ENCODE results near the gene POP4.

POP4 gene

DNA sequence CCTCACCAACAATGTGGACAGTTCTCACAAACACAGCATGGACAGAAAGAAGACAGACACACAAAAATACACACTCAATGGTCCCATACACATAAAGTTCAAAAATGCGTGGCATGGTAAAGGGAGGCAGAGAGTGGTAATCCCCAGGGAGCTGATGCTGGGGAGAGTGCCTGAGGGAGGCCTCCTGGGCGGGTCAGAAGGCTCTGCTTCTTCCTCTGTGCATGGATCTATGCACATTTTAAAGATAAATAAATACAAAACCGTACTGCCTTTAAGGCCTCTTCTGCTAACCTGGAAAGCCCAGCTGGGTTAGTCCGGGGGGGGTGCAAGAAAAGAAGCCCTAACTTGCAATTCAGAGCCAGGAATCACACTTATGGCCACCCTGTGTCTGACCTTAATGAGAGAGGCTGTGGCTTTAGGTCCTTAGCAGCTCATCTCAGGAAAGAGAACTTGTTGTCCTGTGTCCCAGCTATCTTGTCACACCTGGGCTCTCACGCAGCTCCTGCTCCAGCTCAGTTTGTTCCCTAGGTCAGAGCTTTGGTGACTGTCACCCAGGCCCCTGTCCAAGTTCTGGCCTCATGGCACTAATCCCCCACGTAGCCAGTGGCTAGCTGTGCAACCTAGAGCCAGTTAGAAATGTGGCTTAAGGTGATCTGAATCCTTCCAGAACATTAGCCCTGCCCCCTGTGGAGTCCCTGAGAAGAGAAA is 28.5 kb downstream of the POP4 start:
- Histone ChIP-seq H3K4me3 (ENCODE audit: low read length in 2 of 2) (no peak overlapping the region), H3K36me3 (ENCODE audit: control insufficient read depth in 2 of 2, insufficient read depth in 2 of 2, low read length in 2 of 2) (no peaks in the 10 kb centered on the region), H3K27me3 (ENCODE audit: control insufficient read depth in 1 of 2, insufficient read depth in 2 of 2, low read length in 2 of 2) (peaks cover 0 to 2% of the 10 kb centered on the region in 2 donors)

DNA sequence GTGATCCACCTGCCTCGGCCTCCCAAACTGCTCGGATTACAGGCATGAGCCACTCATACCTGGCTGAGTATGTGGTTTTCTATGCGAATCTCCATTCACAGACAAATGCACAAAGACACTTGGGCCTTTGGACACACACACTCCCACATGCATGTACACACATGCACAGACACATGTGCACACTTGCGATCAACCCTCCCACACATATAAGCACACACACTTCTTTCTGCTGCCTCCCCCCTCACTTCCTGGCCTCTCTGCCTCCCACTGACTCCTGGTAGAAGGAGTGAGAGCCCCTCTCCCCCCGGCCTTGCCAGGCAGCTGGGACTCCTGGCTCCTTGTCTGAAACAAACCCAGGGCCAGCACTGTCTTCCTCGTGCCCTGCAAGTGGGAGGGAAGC is 29.9 kb downstream of the POP4 start:
- Histone ChIP-seq H3K36me3 (ENCODE audit: control insufficient read depth in 2 of 2, insufficient read depth in 2 of 2, low read length in 2 of 2) (no peaks in the 10 kb centered on the region), H3K27ac (ENCODE audit: low read length) (no peak overlapping the region), H3K4me3 (ENCODE audit: low read length in 2 of 2) (no peak overlapping the region), H3K9ac (ENCODE audit: low read length in 2 of 2) (no peak overlapping the region), H3K27me3 (ENCODE audit: control insufficient read depth in 1 of 2, insufficient read depth in 2 of 2, low read length in 2 of 2) (peaks cover 0 to 4% of the 10 kb centered on the region in 2 donors), H3K4me1 (ENCODE audit: control insufficient read depth, insufficient read depth, low read length) (no peaks in the 10 kb centered on the region), H3K9me3 (ENCODE audit: control insufficient read depth in 2 of 2, low read length in 2 of 2) (no peaks in the 10 kb centered on the region)

More for the DNA sequence above, 28.5 kb downstream of the POP4 start:
- H3K9ac ChIP-seq (ENCODE audit: low read length in 2 of 2), result no peak overlapping the region
- no peak overlapping the region for H3K27ac ChIP-seq (ENCODE audit: low read length)
- H3K4me1 ChIP-seq (ENCODE audit: control insufficient read depth, insufficient read depth, low read length), result no peaks in the 10 kb centered on the region
- H3K9me3 ChIP-seq (ENCODE audit: control insufficient read depth in 2 of 2, low read length in 2 of 2), result no peaks in the 10 kb centered on the region

DNA sequence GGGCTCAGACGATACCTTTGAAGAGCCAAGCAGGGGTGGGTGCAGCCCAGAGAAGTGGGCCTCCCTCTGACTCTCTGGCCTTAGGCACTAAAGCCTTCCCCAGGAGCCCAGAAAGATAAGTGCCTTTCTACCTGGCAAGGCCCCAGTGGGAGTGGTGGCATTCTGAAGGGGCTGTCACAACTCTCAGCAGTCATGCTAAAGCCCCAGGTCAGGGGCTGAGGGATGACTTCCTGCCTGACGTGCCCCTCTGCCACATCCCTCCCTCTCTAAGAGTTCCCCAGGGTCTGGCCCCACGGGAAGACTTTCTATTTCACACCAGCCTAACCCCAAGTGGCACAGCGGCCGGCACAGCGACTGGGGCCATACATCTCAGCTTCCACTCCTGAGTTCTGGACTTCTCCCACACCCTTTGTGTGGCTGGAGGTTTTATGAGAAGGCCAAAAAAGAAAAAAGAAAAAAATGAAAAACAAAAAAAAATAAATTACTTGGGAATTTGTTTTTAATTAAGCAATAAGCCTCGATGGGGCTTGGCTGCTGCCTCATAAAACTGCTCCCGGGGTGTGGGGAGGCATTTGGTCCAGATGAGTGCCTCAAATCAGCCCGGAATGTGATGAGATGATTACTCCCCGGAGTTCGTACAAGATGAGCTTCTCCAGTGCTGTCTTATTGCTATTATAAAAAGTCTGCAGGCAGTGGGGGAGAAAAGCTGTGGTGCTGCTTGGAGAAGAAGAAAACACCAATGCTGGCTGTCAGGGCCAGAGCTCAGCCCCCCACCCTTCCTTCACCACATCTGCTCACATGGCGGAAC is 30.7 kb downstream of the POP4 start:
- H3K9ac ChIP-seq (ENCODE audit: low read length in 2 of 2), result no peak overlapping the region
- H3K4me1 ChIP-seq (ENCODE audit: control insufficient read depth, insufficient read depth, low read length), result no peaks in the 10 kb centered on the region
- no peak overlapping the region for H3K4me3 ChIP-seq (ENCODE audit: low read length in 2 of 2)
- H3K27me3 ChIP-seq (ENCODE audit: control insufficient read depth in 1 of 2, insufficient read depth in 2 of 2, low read length in 2 of 2), result peaks cover 0 to 2% of the 10 kb centered on the region in 2 donors
- H3K9me3 ChIP-seq (ENCODE audit: control insufficient read depth in 2 of 2, low read length in 2 of 2), result no peaks in the 10 kb centered on the region
- no peak overlapping the region for H3K27ac ChIP-seq (ENCODE audit: low read length)
- H3K36me3 ChIP-seq (ENCODE audit: control insufficient read depth in 2 of 2, insufficient read depth in 2 of 2, low read length in 2 of 2), result no peaks in the 10 kb centered on the region

DNA sequence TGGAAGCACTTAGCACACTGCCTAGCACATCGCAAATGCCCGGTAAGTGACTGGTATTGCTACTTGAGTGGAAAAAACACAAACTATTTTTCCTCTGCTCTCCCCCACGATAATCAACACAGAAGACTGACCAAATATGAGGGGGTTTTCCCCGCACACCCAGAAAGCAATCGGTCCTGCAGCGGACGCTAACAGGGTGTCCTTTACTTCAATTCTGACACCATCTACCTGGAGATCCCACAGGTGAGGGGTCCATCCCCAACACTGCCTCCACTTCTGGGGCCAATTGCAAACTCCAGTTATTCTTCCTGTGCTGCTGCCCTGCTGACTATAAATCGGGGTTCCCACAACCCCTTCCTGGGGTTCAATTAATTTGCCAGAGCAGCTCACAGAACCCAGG is 33.0 kb downstream of the POP4 start:
- peaks cover 0 to 2% of the 10 kb centered on the region in 2 donors for H3K27me3 ChIP-seq (ENCODE audit: control insufficient read depth in 1 of 2, insufficient read depth in 2 of 2, low read length in 2 of 2)

DNA sequence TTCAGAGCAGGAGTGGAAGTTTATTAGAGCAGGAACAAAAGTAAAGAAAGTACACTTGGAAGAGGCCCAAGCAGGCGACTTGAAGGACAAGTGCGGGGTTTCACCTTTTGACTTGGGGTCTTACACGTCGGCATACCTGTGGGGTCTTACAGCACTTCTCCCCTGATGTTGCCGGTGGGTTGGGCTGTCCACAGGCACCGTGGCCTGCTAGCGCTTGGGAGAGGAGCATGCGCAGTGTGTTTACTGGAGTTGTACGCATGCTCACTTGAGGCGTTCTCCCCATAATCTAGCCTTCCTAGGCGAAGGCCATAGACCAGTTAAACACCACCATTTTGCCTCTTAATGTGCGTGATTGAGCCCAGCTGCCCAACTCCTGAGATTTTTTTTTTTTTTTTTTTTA is 34.1 kb downstream of the POP4 start:
- Histone ChIP-seq H3K4me1 (ENCODE audit: control insufficient read depth, insufficient read depth, low read length) (no peaks in the 10 kb centered on the region), H3K36me3 (ENCODE audit: control insufficient read depth in 2 of 2, insufficient read depth in 2 of 2, low read length in 2 of 2) (no peaks in the 10 kb centered on the region), H3K27ac (ENCODE audit: low read length) (no peak overlapping the region), H3K9ac (ENCODE audit: low read length in 2 of 2) (no peak overlapping the region), H3K27me3 (ENCODE audit: control insufficient read depth in 1 of 2, insufficient read depth in 2 of 2, low read length in 2 of 2) (peaks cover 0 to 2% of the 10 kb centered on the region in 2 donors), H3K9me3 (ENCODE audit: control insufficient read depth in 2 of 2, low read length in 2 of 2) (no peaks in the 10 kb centered on the region), H3K4me3 (ENCODE audit: low read length in 2 of 2) (no peak overlapping the region)

More for the DNA sequence above, 33.0 kb downstream of the POP4 start:
- Histone ChIP-seq H3K9ac (ENCODE audit: low read length in 2 of 2) (no peak overlapping the region), H3K27ac (ENCODE audit: low read length) (no peak overlapping the region), H3K9me3 (ENCODE audit: control insufficient read depth in 2 of 2, low read length in 2 of 2) (no peaks in the 10 kb centered on the region), H3K4me1 (ENCODE audit: control insufficient read depth, insufficient read depth, low read length) (no peaks in the 10 kb centered on the region), H3K36me3 (ENCODE audit: control insufficient read depth in 2 of 2, insufficient read depth in 2 of 2, low read length in 2 of 2) (no peaks in the 10 kb centered on the region), H3K4me3 (ENCODE audit: low read length in 2 of 2) (no peak overlapping the region)

DNA sequence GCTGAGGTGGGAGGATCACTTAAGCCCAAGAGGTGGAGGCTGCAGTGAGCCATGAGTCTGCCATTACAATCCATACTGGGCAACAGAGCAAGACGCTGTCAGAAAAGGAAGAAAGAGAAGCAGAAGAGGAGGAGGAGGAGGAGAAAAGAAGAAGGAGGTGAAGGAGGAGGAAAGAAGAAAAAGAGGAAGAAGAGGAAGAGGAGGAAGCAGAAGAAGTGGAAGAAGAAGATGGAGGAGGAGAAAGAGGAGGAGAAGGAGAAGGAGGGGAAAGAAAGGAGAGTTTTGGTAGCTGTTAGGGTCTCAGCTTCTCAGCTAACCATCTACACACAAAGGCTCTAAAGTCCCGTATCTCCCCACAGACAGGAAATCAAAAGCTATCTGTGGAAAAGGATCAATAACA is 35.5 kb downstream of the POP4 start:
- H3K4me3 ChIP-seq (ENCODE audit: low read length in 2 of 2), result no peak overlapping the region
- H3K9me3 ChIP-seq (ENCODE audit: control insufficient read depth in 2 of 2, low read length in 2 of 2), result no peaks in the 10 kb centered on the region
- peaks cover 0 to 3% of the 10 kb centered on the region in 2 donors for H3K27me3 ChIP-seq (ENCODE audit: control insufficient read depth in 1 of 2, insufficient read depth in 2 of 2, low read length in 2 of 2)
- peaks cover 4% of the 10 kb centered on the region for H3K4me1 ChIP-seq (ENCODE audit: control insufficient read depth, insufficient read depth, low read length)
- H3K9ac ChIP-seq (ENCODE audit: low read length in 2 of 2), result no peak overlapping the region
- H3K27ac ChIP-seq (ENCODE audit: low read length), result no peak overlapping the region
- H3K36me3 ChIP-seq (ENCODE audit: control insufficient read depth in 2 of 2, insufficient read depth in 2 of 2, low read length in 2 of 2), result no peaks in the 10 kb centered on the region

DNA sequence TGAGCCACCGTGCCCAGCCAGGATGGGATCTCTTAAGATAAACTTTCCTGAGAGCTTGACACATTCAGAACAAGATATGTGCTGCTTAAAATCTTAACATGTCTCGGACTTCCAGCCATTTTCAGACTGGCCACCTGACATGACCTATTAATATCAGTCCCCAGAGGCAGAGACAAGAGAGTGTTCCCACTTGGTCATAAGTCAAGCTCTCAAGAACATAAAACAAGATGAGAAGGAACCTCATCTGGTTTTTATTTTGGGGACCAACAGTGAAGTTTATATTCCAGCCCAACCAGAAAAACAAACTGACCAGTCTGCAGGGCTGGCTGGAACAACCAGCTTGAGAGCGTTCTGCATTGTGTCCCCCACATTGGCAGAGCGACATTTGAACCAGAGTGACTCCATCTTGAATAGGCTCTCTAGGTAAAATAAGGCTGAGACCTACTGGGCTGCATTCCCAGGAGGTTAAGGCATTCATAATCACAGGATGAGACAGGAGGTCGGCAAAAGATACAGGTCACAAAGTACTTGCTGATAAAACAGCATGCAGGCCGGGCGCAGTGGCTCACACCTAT is 37.4 kb downstream of the POP4 start:
- peaks cover 4% of the 10 kb centered on the region for H3K4me1 ChIP-seq (ENCODE audit: control insufficient read depth, insufficient read depth, low read length)
- no peak overlapping the region for H3K4me3 ChIP-seq (ENCODE audit: low read length in 2 of 2)
- no peaks in the 10 kb centered on the region for H3K9me3 ChIP-seq (ENCODE audit: control insufficient read depth in 2 of 2, low read length in 2 of 2)
- H3K27ac ChIP-seq (ENCODE audit: low read length), result no peak overlapping the region
- H3K27me3 ChIP-seq (ENCODE audit: control insufficient read depth in 1 of 2, insufficient read depth in 2 of 2, low read length in 2 of 2), result peaks cover 0 to 3% of the 10 kb centered on the region in 2 donors
- no peaks in the 10 kb centered on the region for H3K36me3 ChIP-seq (ENCODE audit: control insufficient read depth in 2 of 2, insufficient read depth in 2 of 2, low read length in 2 of 2)
- H3K9ac ChIP-seq (ENCODE audit: low read length in 2 of 2), result no peak overlapping the region

DNA sequence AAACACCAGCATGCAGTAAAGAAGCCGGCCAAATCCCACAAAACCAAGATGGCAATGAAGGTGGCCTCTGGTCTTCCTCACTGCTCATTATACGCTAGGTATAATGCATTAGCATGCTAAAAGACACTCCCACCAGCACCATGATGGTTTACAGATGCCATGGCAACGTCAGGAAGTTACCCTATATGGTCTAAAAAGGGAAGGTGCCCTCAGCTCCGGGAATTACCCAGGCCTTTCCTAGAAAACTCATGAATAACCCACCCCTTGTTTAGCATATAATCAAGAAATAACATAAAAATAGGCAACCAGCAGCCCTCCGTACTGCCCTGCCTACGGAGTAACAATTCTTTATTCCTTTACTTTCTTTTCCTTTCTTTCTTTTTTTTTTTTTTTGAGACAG is 38.1 kb downstream of the POP4 start:
- Histone ChIP-seq H3K4me3 (ENCODE audit: low read length in 2 of 2) (no peak overlapping the region), H3K36me3 (ENCODE audit: control insufficient read depth in 2 of 2, insufficient read depth in 2 of 2, low read length in 2 of 2) (no peaks in the 10 kb centered on the region), H3K9me3 (ENCODE audit: control insufficient read depth in 2 of 2, low read length in 2 of 2) (no peaks in the 10 kb centered on the region), H3K27ac (ENCODE audit: low read length) (no peak overlapping the region), H3K4me1 (ENCODE audit: control insufficient read depth, insufficient read depth, low read length) (peaks cover 4% of the 10 kb centered on the region), H3K27me3 (ENCODE audit: control insufficient read depth in 1 of 2, insufficient read depth in 2 of 2, low read length in 2 of 2) (peaks cover 0 to 3% of the 10 kb centered on the region in 2 donors), H3K9ac (ENCODE audit: low read length in 2 of 2) (no peak overlapping the region)

DNA sequence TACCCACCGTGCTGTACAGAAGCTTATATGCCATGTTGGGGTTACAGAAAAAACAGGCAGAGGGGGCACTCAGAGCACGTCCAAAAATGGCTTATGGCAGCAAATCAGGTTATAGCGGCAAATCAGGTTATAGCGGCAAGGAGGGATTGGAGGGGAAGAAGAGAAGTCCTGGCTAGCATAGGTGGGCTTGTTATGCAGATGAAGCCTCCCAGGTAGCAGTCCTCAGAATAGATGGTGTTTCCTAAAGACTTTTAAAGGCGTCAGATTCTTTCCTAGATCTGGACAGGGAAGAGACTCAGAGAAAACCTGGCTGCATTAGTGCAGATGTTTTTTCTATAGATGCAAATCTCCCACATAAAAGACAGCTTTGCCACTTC is 39.4 kb downstream of the POP4 start:
- Histone ChIP-seq H3K4me3 (ENCODE audit: low read length in 2 of 2) (no peak overlapping the region), H3K36me3 (ENCODE audit: control insufficient read depth in 2 of 2, insufficient read depth in 2 of 2, low read length in 2 of 2) (no peaks in the 10 kb centered on the region), H3K9ac (ENCODE audit: low read length in 2 of 2) (no peak overlapping the region), H3K27ac (ENCODE audit: low read length) (no peak overlapping the region), H3K27me3 (ENCODE audit: control insufficient read depth in 1 of 2, insufficient read depth in 2 of 2, low read length in 2 of 2) (peaks cover 0 to 2% of the 10 kb centered on the region in 2 donors), H3K9me3 (ENCODE audit: control insufficient read depth in 2 of 2, low read length in 2 of 2) (no peaks in the 10 kb centered on the region), H3K4me1 (ENCODE audit: control insufficient read depth, insufficient read depth, low read length) (peaks cover 4% of the 10 kb centered on the region)

DNA sequence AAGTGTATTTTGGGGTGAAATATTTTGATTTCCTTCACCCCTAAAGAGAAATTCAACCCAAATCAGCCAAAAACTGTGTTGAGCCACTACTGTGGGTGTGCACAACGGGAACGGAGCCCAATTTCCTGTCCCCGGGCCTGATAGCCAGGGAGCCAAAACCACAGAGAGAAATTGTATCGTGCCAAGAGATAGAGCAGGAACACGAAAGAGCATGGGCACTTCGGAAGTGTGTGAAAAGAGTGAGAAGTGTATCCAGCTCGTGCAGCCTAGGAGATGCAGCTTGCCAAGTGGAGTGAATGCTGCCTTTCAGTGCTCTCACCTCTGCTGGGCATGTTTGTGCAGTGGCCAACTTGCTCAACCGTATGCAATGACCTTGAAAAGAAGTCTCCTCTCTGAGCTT is 39.8 kb downstream of the POP4 start:
- H3K27ac ChIP-seq (ENCODE audit: low read length), result no peak overlapping the region
- no peaks in the 10 kb centered on the region for H3K9me3 ChIP-seq (ENCODE audit: control insufficient read depth in 2 of 2, low read length in 2 of 2)
- H3K36me3 ChIP-seq (ENCODE audit: control insufficient read depth in 2 of 2, insufficient read depth in 2 of 2, low read length in 2 of 2), result no peaks in the 10 kb centered on the region
- no peak overlapping the region for H3K9ac ChIP-seq (ENCODE audit: low read length in 2 of 2)
- H3K4me3 ChIP-seq (ENCODE audit: low read length in 2 of 2), result no peak overlapping the region
- peaks cover 4% of the 10 kb centered on the region for H3K4me1 ChIP-seq (ENCODE audit: control insufficient read depth, insufficient read depth, low read length)
- H3K27me3 ChIP-seq (ENCODE audit: control insufficient read depth in 1 of 2, insufficient read depth in 2 of 2, low read length in 2 of 2), result peaks cover 0 to 2% of the 10 kb centered on the region in 2 donors

All from stomach smooth muscle (tissue), 2 donors.